Measurements from ENCODE around the gene KCTD21.
A peak's percentile ranks its signal among the peaks of the same experiment; 100 is the strongest.

The KCTD21 gene

DNA sequence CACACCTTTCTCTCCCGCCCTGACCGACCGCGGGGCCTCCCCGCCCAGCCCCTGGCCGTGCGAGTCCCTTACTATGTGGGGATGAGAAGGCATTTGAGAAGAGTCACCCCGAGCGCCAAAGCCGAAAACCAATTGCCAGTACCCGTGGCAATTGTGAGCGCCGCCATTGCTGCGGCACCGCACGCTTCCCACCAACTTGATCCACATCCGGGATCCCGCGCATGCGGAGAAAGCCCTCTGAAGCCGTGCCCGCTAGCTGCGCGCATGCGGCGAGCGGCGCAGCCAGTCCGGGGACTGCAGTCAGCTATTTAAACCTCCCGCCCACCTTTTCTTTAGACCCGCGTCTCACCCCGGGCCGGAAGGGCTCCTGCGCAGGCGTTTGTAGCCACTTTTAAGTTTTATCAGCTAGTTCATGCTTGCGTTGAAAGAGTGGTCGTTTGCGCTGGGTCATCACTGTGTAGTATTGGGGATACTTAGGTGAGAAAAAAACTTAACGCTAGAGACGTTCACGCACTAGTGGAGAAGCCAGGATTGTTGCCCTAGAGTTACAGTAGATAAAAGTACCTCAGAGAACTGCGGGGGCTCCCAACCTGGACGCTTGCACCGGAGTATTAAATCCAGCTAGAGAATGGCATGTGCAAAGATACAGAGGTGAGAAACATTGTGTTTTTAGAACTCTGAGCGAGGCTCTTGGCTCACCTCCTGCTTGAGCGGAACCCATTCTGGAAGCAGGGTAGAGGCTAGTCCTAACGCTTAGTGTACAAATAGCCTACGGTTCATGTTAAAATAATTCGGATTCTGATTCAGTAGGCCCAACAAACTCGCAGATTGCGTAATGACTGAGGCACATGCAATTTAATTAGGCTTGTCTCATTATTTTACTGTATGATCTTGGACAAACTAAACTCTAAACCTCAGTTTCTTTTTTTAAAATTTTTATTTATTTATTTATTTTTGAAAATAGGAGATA is 48.7 kb downstream of the KCTD21 start, which contains the start of gene ALG8:
ALG8 (minus strand) TSS at position 205 of the 970 bp plus-strand sequence; CDS start at position 167, 38 bp downstream.
- peak; percentile 97 for DNase-seq (ENCODE audit: low spot score)

DNA sequence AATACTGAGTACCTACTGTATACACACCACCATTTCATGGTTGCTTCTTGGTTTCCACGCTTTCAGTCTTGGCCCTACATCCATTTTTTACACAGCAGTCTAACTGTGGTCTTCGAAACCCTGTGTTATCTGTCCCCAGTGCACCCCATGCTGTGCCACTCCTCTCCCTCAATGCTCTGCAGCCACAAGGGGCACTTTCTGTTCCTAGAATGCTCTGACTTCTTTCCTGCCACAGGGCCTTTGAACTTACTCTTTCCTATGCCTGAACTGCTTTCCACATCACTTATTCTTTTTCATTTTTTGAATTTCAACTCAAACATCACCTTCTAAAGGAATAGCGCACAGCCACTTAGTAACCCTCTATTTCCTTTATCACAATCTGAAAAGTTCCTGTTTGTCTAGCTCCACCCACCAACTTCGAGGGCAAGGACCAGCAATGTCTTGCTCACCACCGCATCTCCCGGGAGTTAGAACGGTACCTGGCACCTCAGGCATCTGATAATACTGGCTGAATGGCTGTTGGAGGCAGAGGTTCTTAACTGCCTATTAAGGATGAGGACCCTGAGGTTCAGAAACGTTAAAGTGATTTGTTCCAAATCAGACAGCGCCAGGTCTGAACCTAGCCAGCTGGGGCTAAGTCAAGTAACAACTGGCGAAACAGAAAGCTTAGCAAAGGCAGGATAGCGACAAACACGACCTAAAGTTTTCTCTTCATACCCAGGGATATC is 49.6 kb downstream of the KCTD21 start:
- DNase-seq (ENCODE audit: low spot score), result peak; percentile 72

DNA sequence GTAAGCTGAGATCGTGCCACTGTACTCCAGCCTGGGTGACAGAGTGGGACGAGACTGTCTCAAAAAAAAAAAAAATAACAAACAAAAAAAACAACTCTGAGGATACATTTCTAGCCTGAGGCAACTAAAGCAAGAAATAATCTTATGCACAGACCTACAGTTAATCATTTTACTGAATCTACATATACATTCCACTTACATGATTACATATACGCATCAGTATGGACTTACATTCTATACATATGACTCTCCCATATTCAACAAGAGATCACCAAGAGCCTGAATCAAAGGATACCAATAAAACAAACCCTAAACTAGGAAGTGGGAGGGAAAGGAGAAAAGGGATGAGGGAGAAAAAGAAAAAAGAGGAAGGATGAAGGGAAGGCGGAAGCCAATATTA is 50.1 kb downstream of the KCTD21 start:
- DNase-seq (ENCODE audit: low spot score), result no peak

DNA sequence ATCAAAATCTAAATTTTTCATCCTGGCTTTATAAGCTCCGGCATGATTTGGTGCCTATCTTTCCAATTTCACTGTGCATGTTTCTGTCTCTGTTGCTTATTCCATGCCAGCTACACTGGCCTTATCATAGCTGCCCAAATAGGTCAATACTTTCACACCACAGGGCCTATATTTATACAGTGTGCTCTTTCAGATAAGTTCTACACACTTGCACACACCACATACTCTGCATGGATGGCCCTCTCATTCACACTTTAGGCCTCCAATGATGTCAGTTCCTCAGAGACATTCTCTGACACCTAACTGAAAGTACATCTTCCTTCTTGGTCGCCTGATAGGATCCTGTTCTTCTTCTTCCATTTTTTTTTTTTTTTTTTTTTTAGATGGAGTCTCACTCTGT is 56.0 kb downstream of the KCTD21 start:
- no peak for DNase-seq (ENCODE audit: low spot score)

DNA sequence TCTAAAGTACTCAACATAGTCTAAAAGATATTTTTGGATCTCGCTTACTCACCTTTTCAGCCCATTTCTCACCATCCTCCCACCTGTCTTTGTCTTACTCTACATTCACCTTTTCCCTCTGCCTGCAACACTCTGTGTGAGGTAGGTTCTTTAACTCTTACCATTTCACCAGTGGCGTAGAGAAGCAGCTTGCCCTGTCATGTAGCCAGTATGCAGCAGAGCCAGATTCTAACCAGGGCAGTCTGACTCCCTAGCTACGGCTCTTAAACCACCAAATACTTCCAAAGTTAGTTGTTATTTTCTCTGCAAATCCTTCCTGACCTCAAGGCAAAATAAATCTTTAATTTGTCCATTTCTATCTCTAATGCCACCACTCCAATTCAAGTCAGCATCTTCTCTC is 56.5 kb downstream of the KCTD21 start:
- DNase-seq (ENCODE audit: low spot score), result no peak

DNA sequence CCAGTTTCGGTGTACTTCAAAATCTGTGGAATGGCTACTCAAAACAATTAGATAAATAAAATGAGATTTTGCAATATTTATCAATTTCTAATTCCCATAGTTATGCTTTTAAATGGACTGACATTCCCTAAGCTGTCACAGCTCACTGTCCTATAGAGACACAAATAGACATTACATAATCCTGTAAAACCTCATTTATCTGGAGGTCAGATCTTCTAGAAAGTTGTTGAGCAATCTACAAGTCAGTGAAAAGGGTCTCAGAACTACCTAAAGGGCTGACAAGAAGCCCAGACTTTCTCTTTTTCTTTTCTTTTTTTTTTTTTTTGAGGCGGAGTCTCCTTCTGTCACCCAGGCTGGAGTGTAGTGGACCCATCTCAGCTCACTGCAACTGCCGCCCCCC is 61.0 kb downstream of the KCTD21 start:
- no peak for DNase-seq (ENCODE audit: low spot score)
